Upper lobe of left lung (tissue), 6 donors: ENCODE results near the gene RNF214. TPM values are rescaled to one million over a fixed set of nuclear protein-coding genes. Genes with fewer than 3 reads are reported as not detected.
A peak's percentile ranks its signal among the peaks of the same experiment; 100 is the strongest.
"Not testable (repeated sequence)": the region's sequence is repeated elsewhere in the genome, so short reads cannot be mapped to it uniquely, and the experiment has no call there.

Source experiments
- ATAC-seq, 2 donors: fragments of 200-7000 bp; cut with Tn5 transposase; one replicate each; pipeline ENCODE4 v1.9.1; 2022; ENCODE audit warnings: mild to moderate bottlenecking in 2 of 2, moderate library complexity in 2 of 2; ENCODE audit not compliant: low FRiP score in 2 of 2
- DNase-seq, 2 donors: peaks; one replicate each; pipeline ENCODE4 v3.0.0-alpha.2; 2019 to 2020
- H3K27ac ChIP-seq, 4 donors: fragments of 200-600 bp; sonication (generic); one replicate each; pipeline ENCODE4 v1.5.1; 2016 to 2019
- H3K27me3 ChIP-seq, 4 donors: fragments of 200-600 bp; sonication (generic); one replicate each; pipeline ENCODE4 v1.5.1; 2017 to 2019
- H3K36me3 ChIP-seq, 4 donors: fragments of 200-600 bp; sonication (generic); one replicate each; pipeline ENCODE4 v1.5.1; 2016 to 2019
- H3K4me1 ChIP-seq, 4 donors: fragments of 200-600 bp; sonication (generic); one replicate each; pipeline ENCODE4 v1.5.1; 2018 to 2019
- H3K4me3 ChIP-seq, 4 donors: fragments of 200-600 bp; sonication (generic); one replicate each; pipeline ENCODE4 v1.5.1; 2017 to 2019; ENCODE audit warnings: mild to moderate bottlenecking in 2 of 4, moderate library complexity in 1 of 4
- H3K9me3 ChIP-seq, 4 donors: fragments of 200-600 bp; sonication (generic); one replicate each; pipeline ENCODE4 v1.5.1; 2018 to 2019
- EP300 ChIP-seq, 4 donors: sonication (generic); formaldehyde crosslinking; IDR thresholded peaks; one replicate each; pipeline ENCODE4 v1.5.1; 2017; ENCODE audit warnings: antibody characterized with exemption in 4 of 4, control low read depth in 2 of 4
- POLR2A ChIP-seq, 4 donors: fragments of 450-650 bp; IDR thresholded peaks; one replicate each; pipeline ENCODE4 v1.5.1; 2016 to 2017; ENCODE audit warnings: antibody characterized with exemption in 4 of 4, mild to moderate bottlenecking in 2 of 4
- POLR2AphosphoS5 ChIP-seq, 2 donors: sonication (generic); formaldehyde crosslinking; IDR thresholded peaks; one replicate each; pipeline ENCODE4 v1.5.1; 2017; ENCODE audit warnings: antibody characterized with exemption in 2 of 2
- WGBS, 2 donors: methylation state at CpG; one replicate each; pipeline ENCODE4 v1.1.5; 2017 to 2018; 5-methylcytosine and 5-hydroxymethylcytosine counted together
- total RNA-seq, 6 donors: library from RNA; depleted of rRNA in 4 of 6; stranded (reverse); fragments of >200 nt in 4 of 6; gene quantifications; one replicate each; pipeline versions ENCODE4 v1.1.0 to v1.2.1, GENCODE V29; 2016 to 2021
- TF ChIP-seq, protein P1 (sequence below), 6 experiments: fragments of 450-650 bp in 4 of 6; fragments of 200-600 bp in 2 of 6; sonication (generic) in 2 of 6; IDR thresholded peaks; one replicate each; pipeline ENCODE4 v1.5.1; 2016 to 2019; ENCODE audit warnings: antibody characterized with exemption in 6 of 6
- donor health status: DM: no; HTN: no; CAD: no; lungs with moderate emphysema.
- donor health status: DM: no; HTN: yes; CAD: no; lungs with severe emphysema.

Gene RNF214
- total RNA-seq, 6 donors from 2014 or later: 9.0 to 24.1 (median 19.8) TPM

- Histone ChIP-seq H3K27me3 (no peaks in the 10 kb centered on the region), H3K36me3 (peaks cover 0 to 38% (median 19%) of the 10 kb centered on the region in 4 donors), H3K9me3 (no peaks in the 10 kb centered on the region), H3K27ac (peak overlapping the region in 3 of 4 donors; percentile 18 to 35 (median 26)), H3K4me1 (peaks cover 1 to 12% (median 7%) of the 10 kb centered on the region in 4 donors), H3K4me3 (no peak overlapping the region)
- ATAC-seq: no peak
- peak in 1 of 2 donors; percentile 61 for DNase-seq
- no peak for TF ChIP-seq POLR2A (IDR thresholded peaks at IDR 0.05)
- TF ChIP-seq POLR2AphosphoS5 (IDR thresholded peaks at IDR 0.05): no peak
- TF ChIP-seq, protein P1, sequence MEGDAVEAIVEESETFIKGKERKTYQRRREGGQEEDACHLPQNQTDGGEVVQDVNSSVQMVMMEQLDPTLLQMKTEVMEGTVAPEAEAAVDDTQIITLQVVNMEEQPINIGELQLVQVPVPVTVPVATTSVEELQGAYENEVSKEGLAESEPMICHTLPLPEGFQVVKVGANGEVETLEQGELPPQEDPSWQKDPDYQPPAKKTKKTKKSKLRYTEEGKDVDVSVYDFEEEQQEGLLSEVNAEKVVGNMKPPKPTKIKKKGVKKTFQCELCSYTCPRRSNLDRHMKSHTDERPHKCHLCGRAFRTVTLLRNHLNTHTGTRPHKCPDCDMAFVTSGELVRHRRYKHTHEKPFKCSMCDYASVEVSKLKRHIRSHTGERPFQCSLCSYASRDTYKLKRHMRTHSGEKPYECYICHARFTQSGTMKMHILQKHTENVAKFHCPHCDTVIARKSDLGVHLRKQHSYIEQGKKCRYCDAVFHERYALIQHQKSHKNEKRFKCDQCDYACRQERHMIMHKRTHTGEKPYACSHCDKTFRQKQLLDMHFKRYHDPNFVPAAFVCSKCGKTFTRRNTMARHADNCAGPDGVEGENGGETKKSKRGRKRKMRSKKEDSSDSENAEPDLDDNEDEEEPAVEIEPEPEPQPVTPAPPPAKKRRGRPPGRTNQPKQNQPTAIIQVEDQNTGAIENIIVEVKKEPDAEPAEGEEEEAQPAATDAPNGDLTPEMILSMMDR (IDR thresholded peaks at IDR 0.05): no peak
- TF ChIP-seq EP300 (IDR thresholded peaks at IDR 0.05): no peak
- 81 to 89% methylated on average over 17 of the region's 17 CpGs for WGBS, 2 donors
Measured at GRCh38 chr11:117204283-117205080, 28.0 kb upstream of the RNF214 start.

DNA sequence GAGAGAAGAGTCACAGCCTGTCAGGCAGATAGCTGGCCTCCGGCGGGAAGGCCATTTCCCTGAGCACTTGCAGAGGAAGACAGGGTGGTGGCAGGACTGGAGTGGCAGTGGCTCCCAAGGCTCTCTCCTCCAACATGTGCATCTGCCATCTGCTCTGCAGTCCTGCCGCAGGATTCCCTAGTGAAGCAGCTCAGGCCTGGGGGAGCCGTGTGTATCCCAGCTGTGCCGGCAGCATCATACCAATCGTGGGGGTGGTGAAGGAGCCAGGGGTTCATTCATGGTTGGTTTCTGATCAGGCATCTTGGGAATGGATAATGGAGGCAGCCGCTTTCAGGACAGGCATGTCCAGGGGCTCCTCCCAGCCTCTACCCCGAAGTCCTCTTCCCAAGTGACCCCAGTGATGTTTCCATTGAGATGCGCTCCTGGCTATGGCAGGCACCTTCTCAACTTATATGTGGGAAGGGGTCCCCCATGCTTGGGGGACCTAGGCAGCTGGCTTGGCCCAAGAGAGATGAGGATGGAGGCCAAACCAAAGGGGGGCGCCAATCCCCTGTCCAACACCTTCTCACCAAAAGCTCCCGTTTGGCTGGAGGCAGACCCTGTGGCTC, 27.2 kb upstream of the RNF214 start:
- Histone ChIP-seq H3K9me3 (no peaks in the 10 kb centered on the region), H3K4me3 (no peak overlapping the region), H3K27me3 (no peaks in the 10 kb centered on the region), H3K4me1 (peaks cover 0 to 9% (median 7%) of the 10 kb centered on the region in 4 donors), H3K36me3 (peaks cover 0 to 42% (median 19%) of the 10 kb centered on the region in 4 donors), H3K27ac (peak overlapping the region in 1 of 4 donors; percentile 35)
- peak in 1 of 2 donors; percentile 27 for DNase-seq
- WGBS, 2 donors: 89 to 94% methylated on average over 5 to 11 of the region's 11 CpGs
- no peak for TF ChIP-seq EP300 (IDR thresholded peaks at IDR 0.05)
- TF ChIP-seq POLR2A (IDR thresholded peaks at IDR 0.05): no peak
- no peak for TF ChIP-seq POLR2AphosphoS5 (IDR thresholded peaks at IDR 0.05)
- TF ChIP-seq, protein P1 (IDR thresholded peaks at IDR 0.05): no peak
- ATAC-seq: no peak

GRCh38 chr11:117206111-117206510, 26.4 kb upstream of the RNF214 start:
- 79 to 83% methylated on average over 7 to 8 of the region's 8 CpGs for WGBS, 2 donors
- not testable (repeated sequence) for H3K27ac ChIP-seq, ATAC-seq

DNA sequence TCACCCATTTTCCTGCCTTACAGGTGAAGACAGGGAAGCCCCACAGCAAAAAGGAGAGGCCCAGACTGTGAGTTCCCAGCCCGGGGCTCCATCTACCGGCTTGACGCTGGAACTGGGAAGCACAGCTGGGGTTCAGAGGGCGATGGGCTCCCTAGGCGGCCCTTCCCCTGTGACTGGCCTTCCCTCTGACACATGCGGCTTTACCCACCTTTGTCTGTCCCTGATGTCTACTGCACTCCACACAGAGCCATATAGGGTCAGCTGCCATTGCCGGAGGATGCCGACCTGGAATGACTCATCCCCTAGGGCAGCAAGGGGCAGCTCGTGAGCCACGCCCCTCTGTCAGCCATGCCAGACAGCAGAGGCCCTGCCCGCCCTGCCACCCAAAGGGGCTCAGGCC, 25.6 kb upstream of the RNF214 start:
- H3K4me3 ChIP-seq, H3K4me1 ChIP-seq, H3K27me3 ChIP-seq, H3K9me3 ChIP-seq, ATAC-seq, H3K27ac ChIP-seq: not testable (repeated sequence)
- peaks cover 0 to 49% (median 19%) of the 10 kb centered on the region in 4 donors for H3K36me3 ChIP-seq
- no CpG with 5 or more reads among the region's 11 CpGs for WGBS, 2 donors
- DNase-seq: peak in 1 of 2 donors; percentile 39

More at GRCh38 chr11:117206111-117206510, 26.4 kb upstream of the RNF214 start:
- not testable (repeated sequence) for H3K4me1 ChIP-seq, H3K27me3 ChIP-seq, DNase-seq, H3K9me3 ChIP-seq, H3K4me3 ChIP-seq
- peaks cover 0 to 47% (median 19%) of the 10 kb centered on the region in 4 donors for H3K36me3 ChIP-seq

GRCh38 chr11:117207481-117207880, 25.0 kb upstream of the RNF214 start:
- not testable (repeated sequence) for H3K9me3 ChIP-seq, H3K4me1 ChIP-seq, H3K27ac ChIP-seq, ATAC-seq, DNase-seq, H3K4me3 ChIP-seq, H3K27me3 ChIP-seq
- peaks cover 0 to 53% (median 19%) of the 10 kb centered on the region in 4 donors for H3K36me3 ChIP-seq
- WGBS, 2 donors: 89 to 93% methylated on average over 4 to 5 of the region's 5 CpGs

GRCh38 chr11:117208710-117209109, 23.8 kb upstream of the RNF214 start:
- not testable (repeated sequence) for H3K4me3 ChIP-seq, H3K4me1 ChIP-seq, H3K27me3 ChIP-seq, H3K27ac ChIP-seq, H3K9me3 ChIP-seq
- H3K36me3 ChIP-seq: peaks cover 3 to 54% (median 27%) of the 10 kb centered on the region in 4 donors
- ATAC-seq (peak; percentile 9 to 15), DNase-seq (peak in 1 of 2 donors; percentile 85)
- 89 to 97% methylated on average over 6 to 9 of the region's 13 CpGs for WGBS, 2 donors

DNA sequence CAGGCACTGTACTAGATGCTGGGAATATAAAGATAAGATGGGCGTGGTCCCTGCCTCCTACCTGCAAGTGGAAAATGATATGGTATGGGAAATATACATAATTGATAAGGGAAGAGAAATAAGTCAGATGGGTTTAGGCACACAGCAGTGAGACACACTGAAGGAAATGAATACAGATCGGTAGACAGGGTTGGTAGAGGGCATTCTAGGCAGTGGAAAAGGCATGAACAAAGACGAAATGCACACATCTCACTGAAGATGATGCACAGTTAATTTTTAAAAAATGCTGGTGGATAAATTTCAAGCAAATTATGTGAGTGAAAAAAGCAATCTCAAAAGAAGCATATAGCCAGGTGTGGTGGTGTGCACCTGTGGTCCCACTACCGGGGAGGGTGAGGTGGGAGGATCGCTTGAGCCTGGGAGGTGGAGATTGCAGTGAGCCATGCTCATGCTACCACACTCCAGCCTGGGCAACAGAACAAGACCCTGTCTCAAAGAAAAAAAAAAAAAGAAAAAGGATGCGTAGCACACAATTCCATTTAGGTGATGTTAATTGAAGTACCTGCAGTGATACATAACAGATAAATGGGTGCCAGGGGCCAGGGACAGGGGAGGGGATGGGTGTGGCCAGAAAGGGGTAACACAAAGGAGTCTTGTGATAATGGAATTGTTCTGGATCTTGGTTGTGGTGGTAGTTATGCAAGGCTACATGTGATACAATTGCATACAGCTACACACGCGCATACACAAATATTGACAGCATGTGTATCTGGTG, 22.9 kb upstream of the RNF214 start:
- H3K27ac ChIP-seq, DNase-seq, H3K9me3 ChIP-seq, H3K4me1 ChIP-seq, H3K4me3 ChIP-seq, H3K27me3 ChIP-seq: not testable (repeated sequence)
- WGBS, 2 donors: 89 to 97% methylated on average over 8 of the region's 8 CpGs
- ATAC-seq: peak; percentile 18 to 30
- peaks cover 3 to 52% (median 24%) of the 10 kb centered on the region in 4 donors for H3K36me3 ChIP-seq
